B cell (primary cell): ENCODE results near the gene GCH1. TPM values are rescaled to one million over a fixed set of nuclear protein-coding genes. Genes with fewer than 3 reads are reported as not detected.

Experiments
- ATAC-seq: fragments of 200-7000 bp; cut with Tn5 transposase; one replicate; pipeline ENCODE4 v1.10.0; 2021; ENCODE audit warnings: low read depth, mild to moderate bottlenecking, moderate number of reproducible peaks, moderate library complexity
- CTCF ChIA-PET: fragments of 350-600 bp; sonication (Branson Sonifier 250); formaldehyde crosslinking; loops from one replicate; lab custom pipeline; 2021; ENCODE audit warnings: antibody characterized with exemption, inconsistent platforms; lab: Charles Lee
- POLR2A ChIA-PET: fragments of 350-600 bp; sonication (Branson Sonifier 250); formaldehyde crosslinking; loops from one replicate; lab custom pipeline; 2021; ENCODE audit warnings: antibody characterized with exemption; lab: Charles Lee
- DNase-seq: peaks from one replicate; pipeline ENCODE4 v3.0.0; 2013
- H2AFZ ChIP-seq: 2 replicates; pipeline ENCODE4 v1.6.1; 2012; ENCODE audit warnings: mild to moderate bottlenecking, low read depth, low read length; ENCODE audit not compliant: insufficient read depth, poor library complexity, severe bottlenecking
- H3K27ac ChIP-seq, 2 donors: 1 replicate in 1 of 2; 2 replicates in 1 of 2; pipeline ENCODE4 v1.5.1; 2012 to 2013; ENCODE audit warnings: low read length in 2 of 2, mild to moderate bottlenecking in 2 of 2, moderate library complexity in 1 of 2
- H3K27me3 ChIP-seq, 4 experiments: fragments of 200-600 bp in 1 of 4; sonication (generic) in 1 of 4; replicated peaks in 1 of 4; 1 replicate in 2 of 4; 2 replicates in 2 of 4; pipeline versions ENCODE4 v1.6.1 to v1.7.0; 2013 to 2016; ENCODE audit warnings: low read length in 3 of 4, mild to moderate bottlenecking in 2 of 4, mixed read lengths in 1 of 4, moderate library complexity in 1 of 4; ENCODE audit not compliant: insufficient read depth in 4 of 4, control insufficient read depth in 3 of 4; ENCODE audit errors: control extremely low read depth in 1 of 4
- H3K36me3 ChIP-seq, 2 experiments: replicated peaks in 1 of 2; 1 replicate in 1 of 2; 2 replicates in 1 of 2; pipeline versions ENCODE4 v1.6.1 to v1.7.1; 2013; ENCODE audit warnings: low read length in 1 of 2; ENCODE audit not compliant: insufficient read depth in 2 of 2, control insufficient read depth in 1 of 2; ENCODE audit errors: control extremely low read depth in 1 of 2, extremely low read depth in 1 of 2
- H3K4me1 ChIP-seq, 2 donors: fragments of 200-600 bp in 1 of 2; sonication (generic) in 1 of 2; 1 replicate in 1 of 2; 2 replicates in 1 of 2; pipeline versions ENCODE4 v1.5.1 to v1.6.1; 2013 to 2017; ENCODE audit warnings: low read length in 2 of 2; ENCODE audit not compliant: control insufficient read depth in 2 of 2, insufficient read depth in 2 of 2
- H3K4me2 ChIP-seq: replicated peaks from 2 replicates; pipeline ENCODE3; 2012; ENCODE audit warnings: mild to moderate bottlenecking, low read depth, low read length; ENCODE audit not compliant: poor library complexity, severe bottlenecking
- H3K4me3 ChIP-seq, 5 experiments: fragments of 200-600 bp in 1 of 5; sonication (generic) in 1 of 5; 1 replicate in 3 of 5; 2 replicates in 2 of 5; pipeline versions ENCODE4 v1.5.1 to v1.7.0; 2011 to 2016; ENCODE audit warnings: low read length in 4 of 5, mild to moderate bottlenecking in 4 of 5, low read depth in 2 of 5, control low read depth in 1 of 5, moderate library complexity in 1 of 5; ENCODE audit not compliant: insufficient read depth in 1 of 5; ENCODE audit errors: control extremely low read depth in 1 of 5, extremely low read depth in 1 of 5
- H3K79me2 ChIP-seq: fragments of 200-600 bp; sonication (generic); one replicate; pipeline ENCODE4 v1.6.0; 2016; ENCODE audit warnings: low read length; ENCODE audit not compliant: control insufficient read depth, insufficient read depth
- H3K9ac ChIP-seq: fragments of 200-600 bp; sonication (generic); 2 replicates; pipeline ENCODE4 v1.6.1; 2017; ENCODE audit warnings: mild to moderate bottlenecking, low read length, moderate library complexity
- H3K9me3 ChIP-seq, 3 donors: one replicate each; pipeline versions ENCODE4 v1.6.1 to v1.7.1; 2013; ENCODE audit warnings: low read length in 2 of 3; ENCODE audit not compliant: control insufficient read depth in 2 of 3, insufficient read depth in 1 of 3; ENCODE audit errors: control extremely low read depth in 1 of 3
- H4K20me1 ChIP-seq: 2 replicates; pipeline ENCODE4 v1.6.0; 2012; ENCODE audit warnings: mild to moderate bottlenecking, low read length; ENCODE audit not compliant: insufficient read depth, control insufficient read depth, poor library complexity, severe bottlenecking
- H3K27ac Mint-ChIP-seq: one replicate; pipeline ENCODE4 v1.8.0; 2021; ENCODE audit warnings: mixed read lengths
- H3K27me3 Mint-ChIP-seq: one replicate; pipeline ENCODE4 v1.8.0; 2021; ENCODE audit warnings: mixed read lengths
- H3K4me1 Mint-ChIP-seq: one replicate; pipeline ENCODE4 v1.8.0; 2021; ENCODE audit warnings: mixed read lengths
- H3K4me3 Mint-ChIP-seq: one replicate; pipeline ENCODE4 v1.8.0; 2021; ENCODE audit warnings: mixed read lengths
- H3K9me3 Mint-ChIP-seq: one replicate; pipeline ENCODE4 v1.8.0; 2022; ENCODE audit warnings: mixed read lengths; ENCODE audit not compliant: insufficient read depth
- CTCF ChIP-seq: fragments of 200-600 bp; IDR thresholded peaks from one replicate; pipeline ENCODE4 v1.8.0; 2022; ENCODE audit warnings: antibody characterized with exemption, mild to moderate bottlenecking
- EZH2 ChIP-seq: IDR thresholded peaks from 2 replicates; pipeline ENCODE4 v1.6.1; 2012; ENCODE audit warnings: borderline replicate concordance, low read depth, mild to moderate bottlenecking, moderate library complexity, low read length; ENCODE audit not compliant: insufficient read depth, poor library complexity, severe bottlenecking
- WGBS: methylation state at CpG from one replicate; pipeline ENCODE4 v1.1.5; 2013; ENCODE audit warnings: missing lambda C conversion rate; ENCODE audit not compliant: insufficient coverage; 5-methylcytosine and 5-hydroxymethylcytosine counted together
- intact Hi-C: fragments of 100-400 bp; cut with micrococcal nuclease; formaldehyde crosslinking; loops from one replicate; pipeline ENCODE4 v1.10.0; 2022
- polyA plus RNA-seq: library from polyadenylated mRNA; depleted of rRNA; stranded (reverse); fragments of >200 nt; gene quantifications from 2 replicates; pipeline ENCODE4 v1.2.3, GENCODE V29; 2012
- total RNA-seq, 2 donors: library from RNA; stranded (reverse); fragments of 120-200 nt in 1 of 2; gene quantifications; 1 replicate in 1 of 2; 2 replicates in 1 of 2; pipeline versions ENCODE4 v1.2.3 to v1.2.4, GENCODE V29; 2013 to 2022

GCH1 gene
- total and polyA plus RNA-seq, 2 donors (not counting 1 experiment from before 2014, with no cell fraction given), result 17.0 to 24.6 TPM

- Mint-ChIP-seq H3K27ac (peak overlapping the region; percentile 1), H3K9me3 (no peaks in the 10 kb centered on the region), H3K4me1 (peaks cover 41% of the 10 kb centered on the region), H3K27me3 (no peaks in the 10 kb centered on the region), H3K4me3 (no peak overlapping the region)
- ATAC-seq (no peak), DNase-seq (no peak)
- Histone ChIP-seq H3K27me3 (no peaks in the 10 kb centered on the region), H3K9me3 (no peaks in the 10 kb centered on the region), H4K20me1 (no peaks in the 10 kb centered on the region), H3K79me2 (peaks cover 9% of the 10 kb centered on the region), H2AFZ (no peak overlapping the region), H3K4me2 (no peak overlapping the region), H3K36me3 (peaks cover 1 to 6% of the 10 kb centered on the region in 2 experiments), H3K9ac (no peak overlapping the region), H3K27ac (no peak overlapping the region), H3K4me3 (no peak overlapping the region), H3K4me1 (peaks cover 40 to 42% of the 10 kb centered on the region in 2 donors)
- 100% methylated on average over 3 of the region's 4 CpGs for WGBS
- ChIA-PET CTCF (no interaction called here), POLR2A (no interaction called here)
- TF ChIP-seq EZH2 (no peak), CTCF (no peak)
- intact Hi-C loops, result loop anchor here (2.0 kb wide), 1 partner anchor 25 kb away; no protein-coding TSS in a partner anchor
Measured at GRCh38 chr14:54856152-54856551, 46.5 kb downstream of the GCH1 start.

GRCh38 chr14:54854181-54854580 lies 48.4 kb downstream of the GCH1 start:
- peak overlapping the region in 1 of 2 donors; percentile 44 for H3K27ac ChIP-seq
- H2AFZ ChIP-seq, result peak overlapping the region; percentile 37
- intact Hi-C loops, result no loop called here
- peaks cover 0 to 4% of the 10 kb centered on the region in 2 experiments for H3K36me3 ChIP-seq
- no peaks in the 10 kb centered on the region for H4K20me1 ChIP-seq
- H3K4me3 ChIP-seq, result peak overlapping the region in 1 of 5 experiments; percentile 30
- peaks cover 39% of the 10 kb centered on the region for H3K4me1 Mint-ChIP-seq
- peak overlapping the region; percentile 8 for H3K9ac ChIP-seq
- H3K4me2 ChIP-seq, result peak overlapping the region; percentile 67
- no peaks in the 10 kb centered on the region for H3K9me3 Mint-ChIP-seq
- WGBS, result no CpG with 5 or more reads among the region's 2 CpGs
- H3K9me3 ChIP-seq, result peaks cover 0 to 1% (median 0%) of the 10 kb centered on the region in 3 donors
- H3K27me3 ChIP-seq, result no peaks in the 10 kb centered on the region
- peaks cover 39 to 40% of the 10 kb centered on the region in 2 donors for H3K4me1 ChIP-seq
- peaks cover 3% of the 10 kb centered on the region for H3K79me2 ChIP-seq
- POLR2A ChIA-PET, result interaction anchor here (0.6 kb wide), 2 partner anchors 168 to 298 kb away, joined by 3 to 4 read pairs; no protein-coding TSS in a partner anchor
- TF ChIP-seq EZH2, result no peak
- no peak for TF ChIP-seq CTCF
- peak overlapping the region; percentile 42 for H3K27ac Mint-ChIP-seq
- ATAC-seq, result peak; percentile 56
- CTCF ChIA-PET, result interaction anchor here (1.3 kb wide), 1 partner anchor 9 kb away, joined by 4 read pairs; no protein-coding TSS in a partner anchor
- peak overlapping the region; percentile 72 for H3K4me3 Mint-ChIP-seq
- no peak for DNase-seq
- H3K27me3 Mint-ChIP-seq, result no peaks in the 10 kb centered on the region
